ENCODE measurements around the gene NUP214.
A peak's percentile ranks its signal among the peaks of the same experiment; 100 is the strongest.

The NUP214 gene

DNA sequence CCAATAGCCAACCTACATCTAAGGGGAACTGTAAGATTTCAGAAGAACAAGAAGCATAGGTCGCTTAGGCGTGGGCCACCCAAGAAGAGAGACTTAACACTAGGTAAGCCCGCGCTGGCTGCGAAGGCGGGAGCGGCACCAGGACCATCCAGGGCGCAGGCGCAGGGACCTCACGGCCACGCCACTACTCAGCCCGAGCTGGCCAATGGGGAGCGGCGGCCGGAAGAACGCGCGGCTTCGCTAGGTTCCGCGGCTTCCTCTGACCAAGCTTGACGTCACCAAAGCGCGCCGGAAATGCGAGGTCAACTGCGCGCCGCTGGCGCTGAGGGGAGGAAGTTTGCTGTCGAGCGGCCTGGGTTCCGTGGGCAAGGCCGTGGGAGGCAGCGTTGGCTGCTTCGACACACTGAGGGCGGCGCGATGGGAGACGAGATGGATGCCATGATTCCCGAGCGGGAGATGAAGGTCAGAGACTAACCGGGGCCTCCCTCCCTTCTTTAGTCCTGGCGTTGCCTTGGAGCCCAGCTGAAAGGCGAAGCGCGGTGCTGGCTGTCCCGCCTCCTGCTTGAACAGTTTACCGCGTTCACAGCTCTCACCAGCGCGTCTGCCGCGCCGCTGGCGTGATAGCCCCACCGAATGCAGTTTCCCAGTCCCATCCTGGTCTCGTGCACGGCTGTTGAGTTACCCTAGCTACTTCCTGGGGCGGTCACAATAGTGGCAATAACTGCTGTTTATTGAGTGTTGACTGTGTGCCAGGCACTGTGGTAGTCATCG, at the start of gene NUP214:
TSS of gene NUP214 (plus strand) at position 299 of the 771 bp plus-strand sequence. CDS start at position 418, 119 bp downstream.
- peak within 1 kb of the TSS; percentile 80 for H3K4me3 ChIP-seq (ENCODE audit: low read depth, low read length)
- peak; percentile 86 for DNase-seq (ENCODE audit: low read depth)

DNA sequence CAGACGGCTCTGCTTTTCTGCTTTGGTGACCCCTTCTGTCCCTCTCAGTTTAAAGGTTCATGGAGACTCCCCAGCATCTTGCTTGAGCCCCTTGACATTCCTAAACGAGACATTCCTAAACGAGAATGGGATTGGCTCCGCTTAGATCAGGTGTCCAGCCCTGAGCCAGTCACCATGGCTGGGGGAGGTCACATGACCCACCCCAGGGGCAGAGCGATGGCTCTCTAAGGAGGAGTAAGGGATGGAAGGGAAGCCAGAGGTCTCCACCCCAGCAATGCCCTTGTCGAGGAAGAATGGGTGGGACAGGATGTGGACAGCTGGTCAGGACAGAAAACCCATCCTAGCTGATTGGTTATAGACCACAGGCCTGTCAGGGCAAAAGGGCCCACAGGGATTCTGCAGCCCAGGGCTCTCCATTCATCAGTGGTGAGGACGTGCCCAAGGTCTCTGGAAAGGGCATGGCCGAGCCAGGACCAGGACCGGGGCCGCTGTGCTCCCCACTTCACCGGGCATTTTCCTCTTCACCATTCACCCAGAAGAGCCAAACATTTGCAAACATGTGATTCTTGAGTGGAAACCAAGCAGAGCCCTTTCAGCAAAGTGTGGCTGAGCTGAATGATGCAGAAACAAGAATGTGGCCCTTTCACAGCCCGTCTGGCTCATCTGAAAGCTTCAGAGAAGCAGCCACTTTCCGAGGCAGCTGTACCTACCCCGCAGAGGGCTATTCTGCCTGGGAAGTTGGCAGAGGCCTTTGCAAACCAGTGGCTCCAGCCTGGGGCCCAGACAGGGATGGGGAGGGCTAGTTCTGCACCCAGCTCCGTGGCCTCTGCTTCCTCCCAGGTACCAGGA, 48.8 kb upstream of the NUP214 start:
- no peak overlapping the region for H3K4me3 ChIP-seq (ENCODE audit: low read depth, low read length)
- DNase-seq (ENCODE audit: low read depth) = no peak

DNA sequence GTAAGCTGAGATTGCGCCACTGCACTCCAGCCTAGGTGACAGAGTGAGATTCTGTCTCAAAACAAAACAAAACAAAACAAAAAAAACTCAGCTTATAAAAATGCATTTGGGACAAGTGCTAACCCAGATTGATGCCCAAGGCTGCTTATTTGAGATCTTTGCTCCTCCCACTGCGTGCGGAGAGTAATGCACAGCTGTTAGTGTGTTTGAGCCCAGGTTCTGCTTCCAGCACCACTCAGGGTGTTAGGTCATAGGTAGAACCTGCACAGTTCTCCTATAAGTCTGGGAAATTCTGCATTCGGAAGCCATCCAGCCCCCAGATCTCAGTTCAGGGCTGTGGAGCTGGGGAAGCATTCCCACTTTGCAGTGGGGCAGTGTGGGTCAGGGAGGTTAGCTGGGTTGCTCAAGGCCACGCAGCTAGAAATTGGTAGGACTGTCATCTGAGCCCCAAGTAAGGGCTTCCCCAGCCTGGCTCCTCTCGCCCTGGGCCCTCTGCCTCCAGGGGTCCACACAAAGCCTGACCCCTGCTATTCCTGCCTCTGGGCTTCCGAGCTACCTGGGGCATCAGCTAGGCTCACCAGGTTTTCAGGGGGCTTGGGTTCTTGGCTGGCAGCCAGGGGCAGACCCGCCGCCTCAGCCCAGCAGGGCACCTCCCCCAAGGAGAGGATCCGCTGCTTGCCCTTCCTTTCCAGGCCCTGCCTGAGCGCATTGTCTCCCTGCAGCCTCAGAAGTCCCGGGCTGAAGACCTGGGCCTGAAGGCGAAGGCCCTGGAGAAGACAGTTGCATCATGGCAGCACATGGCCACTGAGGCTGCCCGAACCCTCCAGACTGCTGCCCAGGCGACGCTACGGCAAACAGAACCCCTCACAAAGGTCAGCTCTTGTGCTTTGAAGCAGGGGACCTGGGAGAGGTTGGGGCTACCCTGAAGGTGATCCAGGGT, 46.7 kb upstream of the NUP214 start:
- no peak overlapping the region for H3K4me3 ChIP-seq (ENCODE audit: low read depth, low read length)
- no peak for DNase-seq (ENCODE audit: low read depth)

DNA sequence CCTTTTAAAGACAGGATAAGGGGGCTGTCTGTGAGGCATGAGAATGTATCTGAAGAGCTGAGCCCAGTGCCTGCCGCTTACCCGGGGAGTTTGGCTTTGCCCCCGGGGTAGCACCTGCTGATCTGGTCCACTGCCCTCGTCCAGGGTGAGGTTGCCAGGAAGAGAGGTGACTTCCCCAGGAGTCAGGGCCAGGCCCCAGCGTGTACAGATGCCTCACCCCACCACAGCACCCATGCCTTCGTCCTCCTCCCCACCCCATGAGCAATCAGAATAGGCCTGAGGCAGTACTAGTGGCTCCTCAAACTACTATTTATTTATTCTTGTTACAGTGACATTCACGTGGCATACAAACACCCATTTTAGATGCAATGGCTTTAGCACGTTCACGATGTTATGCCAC, 44.8 kb upstream of the NUP214 start:
- DNase-seq (ENCODE audit: low read depth) = no peak
- H3K4me3 ChIP-seq (ENCODE audit: low read depth, low read length) = no peak overlapping the region

DNA sequence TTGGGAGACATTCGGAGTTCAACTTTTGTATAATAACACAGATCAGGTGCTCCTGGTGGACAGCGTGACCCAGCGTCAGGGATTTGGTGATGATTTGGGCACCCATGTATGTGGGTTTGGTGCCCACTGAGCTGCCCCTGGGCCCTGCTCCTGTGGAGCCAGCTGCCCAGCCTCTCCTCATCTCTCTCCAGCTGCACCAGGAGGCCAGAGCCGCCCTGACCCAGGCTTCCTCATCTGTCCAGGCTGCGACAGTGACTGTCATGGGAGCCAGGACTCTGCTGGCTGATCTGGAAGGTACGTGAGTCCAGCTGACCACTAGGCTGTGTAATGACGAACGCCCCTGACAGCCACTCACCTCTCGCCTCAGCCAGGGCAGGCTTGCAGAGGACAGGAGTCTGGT, 43.5 kb upstream of the NUP214 start:
- DNase-seq (ENCODE audit: low read depth) = no peak
- H3K4me3 ChIP-seq (ENCODE audit: low read depth, low read length) = no peak overlapping the region

DNA sequence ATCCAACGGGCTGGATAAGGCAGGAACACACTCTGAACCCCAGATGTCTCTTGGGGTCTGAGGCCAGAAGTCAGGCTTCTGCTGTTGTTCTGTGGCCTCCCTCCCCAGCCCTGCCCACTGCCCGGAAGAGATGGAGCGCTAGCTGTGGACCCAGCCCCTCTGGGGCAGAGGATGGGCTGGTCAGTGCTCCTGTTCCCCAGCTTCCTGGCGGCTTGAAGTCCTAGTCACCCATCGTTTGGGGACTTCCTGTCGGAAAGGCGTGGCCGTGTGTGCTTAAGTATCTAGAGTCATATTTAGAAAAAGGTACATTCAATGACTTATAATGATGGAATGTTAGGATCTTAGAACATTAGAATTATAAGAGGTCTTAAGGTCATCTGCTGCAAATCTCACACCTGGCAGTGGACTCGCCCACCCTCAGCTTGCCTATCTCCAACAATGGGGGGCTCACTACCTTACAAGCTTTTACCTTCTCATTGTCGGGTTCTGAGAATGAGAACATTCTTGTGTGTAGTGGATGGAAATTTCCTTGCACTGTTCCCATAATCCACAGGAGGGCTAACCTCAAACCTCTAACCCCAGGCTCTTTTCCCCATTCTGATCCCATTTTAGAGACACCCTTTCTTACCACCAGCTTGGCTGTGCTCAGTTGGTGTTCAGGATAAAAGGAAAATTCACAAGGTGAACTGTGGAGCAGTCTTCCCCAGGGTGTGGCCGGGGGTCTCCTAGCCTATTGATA, 42.4 kb upstream of the NUP214 start:
- H3K4me3 ChIP-seq (ENCODE audit: low read depth, low read length) = no peak overlapping the region
- no peak for DNase-seq (ENCODE audit: low read depth)

DNA sequence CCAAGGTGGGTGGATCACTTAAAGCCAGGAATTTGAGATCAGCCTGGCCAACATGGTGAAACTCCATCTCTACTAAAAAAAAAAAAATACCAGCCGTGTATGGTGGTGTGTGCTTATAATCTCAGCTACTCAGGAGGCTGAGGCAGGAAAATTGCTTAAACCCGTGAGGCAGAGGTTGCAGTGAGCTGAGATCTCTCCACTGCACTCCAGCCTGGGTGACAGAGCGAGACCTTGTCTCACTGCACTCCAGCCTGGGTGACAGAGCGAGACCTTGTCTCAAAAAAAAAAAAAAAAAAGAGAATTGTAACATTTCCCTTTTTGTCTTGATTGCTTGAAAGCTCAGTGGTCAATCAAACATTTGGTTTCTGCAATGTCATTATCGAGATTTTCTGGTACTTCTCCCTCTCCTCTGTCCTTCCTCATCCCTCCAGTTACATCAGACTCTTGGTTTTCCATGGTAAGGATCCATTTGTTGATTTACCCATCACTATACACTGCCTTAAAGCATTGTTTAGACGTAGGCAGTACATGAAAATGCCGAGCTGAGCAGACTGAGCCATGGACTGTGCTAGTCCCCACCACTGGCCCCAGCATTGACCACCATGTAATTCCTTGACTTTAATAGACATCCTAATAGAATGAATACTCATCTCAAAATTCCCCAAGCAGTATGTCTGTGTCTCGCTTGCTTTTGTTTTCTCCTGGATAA, 40.6 kb upstream of the NUP214 start:
- no peak overlapping the region for H3K4me3 ChIP-seq (ENCODE audit: low read depth, low read length)
- DNase-seq (ENCODE audit: low read depth) = no peak

DNA sequence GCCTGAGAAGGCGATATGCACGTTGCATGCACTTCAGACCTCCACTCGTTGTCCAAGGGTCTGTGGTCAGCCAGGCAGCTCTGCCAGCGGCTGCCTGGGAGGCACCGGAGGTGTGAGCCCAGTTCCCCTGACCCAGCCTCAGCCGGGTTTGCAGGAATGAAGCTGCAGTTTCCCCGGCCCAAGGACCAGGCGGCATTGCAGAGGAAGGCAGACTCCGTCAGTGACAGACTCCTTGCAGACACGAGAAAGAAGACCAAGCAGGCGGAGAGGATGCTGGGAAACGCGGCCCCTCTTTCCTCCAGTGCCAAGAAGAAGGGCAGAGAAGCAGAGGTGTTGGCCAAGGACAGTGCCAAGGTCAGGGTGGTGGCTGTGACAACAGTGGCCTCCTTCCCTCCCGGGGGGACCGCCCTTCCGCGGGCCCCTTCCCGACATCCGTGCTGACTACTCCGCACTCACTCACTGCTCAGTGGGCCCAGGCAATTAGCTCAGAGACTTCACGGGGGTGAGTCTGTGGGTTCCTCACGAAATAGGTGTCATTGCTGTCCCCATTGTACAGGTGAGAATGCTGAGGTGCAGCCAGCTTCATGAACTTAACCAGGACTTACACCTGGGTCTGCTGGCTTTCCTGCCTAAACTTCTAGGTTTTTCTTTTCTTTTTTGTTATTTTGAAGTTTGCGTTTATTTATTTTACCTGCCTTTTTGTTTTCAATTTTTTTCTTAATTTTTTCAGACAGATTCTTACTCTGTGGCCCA, 39.8 kb upstream of the NUP214 start:
- DNase-seq (ENCODE audit: low read depth) = no peak
- no peak overlapping the region for H3K4me3 ChIP-seq (ENCODE audit: low read depth, low read length)

DNA sequence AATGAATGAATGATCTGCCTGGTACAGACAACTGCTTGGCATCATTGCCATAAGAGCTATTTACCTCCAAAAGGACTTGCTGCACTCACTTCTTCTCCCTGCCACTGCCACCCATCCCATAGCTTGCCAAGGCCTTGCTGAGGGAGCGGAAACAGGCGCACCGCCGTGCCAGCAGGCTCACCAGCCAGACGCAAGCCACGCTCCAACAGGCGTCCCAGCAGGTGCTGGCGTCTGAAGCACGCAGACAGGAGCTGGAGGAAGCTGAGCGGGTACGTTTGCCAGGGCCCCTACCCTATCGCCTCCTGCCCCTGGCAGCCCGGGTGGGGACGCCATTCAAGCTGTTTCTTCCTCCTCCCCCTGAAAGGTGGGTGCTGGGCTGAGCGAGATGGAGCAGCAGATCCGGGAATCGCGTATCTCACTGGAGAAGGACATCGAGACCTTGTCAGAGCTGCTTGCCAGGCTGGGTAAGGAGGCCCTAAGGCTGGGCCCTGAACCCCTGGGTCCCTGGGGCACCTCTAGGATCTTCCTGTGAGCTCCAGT, 38.0 kb upstream of the NUP214 start:
- no peak overlapping the region for H3K4me3 ChIP-seq (ENCODE audit: low read depth, low read length)
- no peak for DNase-seq (ENCODE audit: low read depth)

DNA sequence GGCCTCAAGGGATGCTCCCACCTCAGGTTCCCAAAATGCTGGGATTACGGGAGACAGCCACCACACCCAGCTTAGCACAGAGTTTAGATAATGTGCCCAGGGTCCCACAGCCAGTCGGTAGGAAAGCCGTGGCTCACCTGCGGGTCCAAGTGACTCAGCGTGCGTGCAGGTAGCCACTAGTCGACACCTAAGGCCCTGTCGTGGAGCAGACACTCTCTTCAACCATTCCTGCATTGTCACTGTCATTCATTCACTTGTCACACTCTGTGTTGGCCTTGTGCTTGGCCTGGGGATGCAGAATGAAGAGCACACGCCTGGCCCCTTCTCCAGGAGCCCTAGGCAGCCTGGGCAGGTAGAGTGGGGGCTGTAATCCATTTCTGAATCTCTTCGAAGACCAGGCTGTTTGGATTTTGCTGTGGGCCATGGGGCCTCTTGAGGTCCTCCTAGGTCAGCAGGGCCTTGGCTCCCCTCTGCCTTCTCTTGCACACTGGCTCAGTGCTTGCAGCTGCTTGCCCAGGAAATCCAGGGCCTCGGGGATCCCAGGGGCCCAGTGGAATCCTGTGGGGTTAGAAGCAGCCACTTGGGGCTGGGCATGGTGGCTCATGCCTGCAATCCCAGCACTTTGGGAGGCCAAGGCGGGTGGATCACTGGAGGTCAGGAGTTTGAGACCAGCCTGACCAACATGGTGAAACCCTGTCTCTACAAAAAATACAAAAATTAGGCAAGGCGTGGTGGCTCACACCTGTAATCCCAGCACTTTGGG, 35.2 kb upstream of the NUP214 start:
- no peak for DNase-seq (ENCODE audit: low read depth)
- H3K4me3 ChIP-seq (ENCODE audit: low read depth, low read length) = no peak overlapping the region

DNA sequence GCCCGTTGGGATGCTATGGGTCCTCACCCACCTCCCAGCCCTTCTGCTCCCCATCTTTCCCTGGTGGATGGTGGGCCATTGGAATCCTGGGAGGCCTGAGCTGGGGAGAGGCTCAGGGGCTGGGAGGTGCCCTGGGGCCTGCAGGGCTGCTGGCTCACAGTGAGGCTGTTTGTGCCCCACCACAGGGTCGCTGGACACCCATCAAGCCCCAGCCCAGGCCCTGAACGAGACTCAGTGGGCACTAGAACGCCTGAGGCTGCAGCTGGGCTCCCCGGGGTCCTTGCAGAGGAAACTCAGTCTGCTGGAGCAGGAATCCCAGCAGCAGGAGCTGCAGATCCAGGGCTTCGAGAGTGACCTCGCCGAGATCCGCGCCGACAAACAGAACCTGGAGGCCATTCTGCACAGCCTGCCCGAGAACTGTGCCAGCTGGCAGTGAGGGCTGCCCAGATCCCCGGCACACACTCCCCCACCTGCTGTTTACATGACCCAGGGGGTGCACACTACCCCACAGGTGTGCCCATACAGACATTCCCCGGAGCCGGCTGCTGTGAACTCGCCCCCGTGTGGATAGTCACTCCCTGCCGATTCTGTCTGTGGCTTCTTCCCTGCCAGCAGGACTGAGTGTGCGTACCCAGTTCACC, 33.9 kb upstream of the NUP214 start:
- DNase-seq (ENCODE audit: low read depth) = no peak
- H3K4me3 ChIP-seq (ENCODE audit: low read depth, low read length) = no peak overlapping the region

DNA sequence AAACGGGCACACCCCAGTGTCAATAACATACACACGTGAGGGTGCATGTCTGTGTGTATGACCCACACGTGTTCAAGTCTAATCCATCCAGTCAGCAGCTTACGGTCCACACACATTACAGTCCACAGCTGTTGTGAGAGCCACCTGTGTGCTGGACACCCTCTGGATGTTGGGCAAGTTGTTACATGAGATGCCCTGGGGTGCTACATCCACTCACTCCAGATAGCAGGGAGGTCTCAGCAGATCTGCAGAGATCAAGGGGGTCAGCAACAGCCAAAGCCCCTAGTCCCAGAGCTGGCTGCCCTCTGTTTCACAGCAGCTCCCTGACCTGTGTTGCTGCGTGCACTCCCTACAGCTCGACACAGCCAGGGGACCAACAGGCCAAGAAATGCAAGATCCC, 33.4 kb upstream of the NUP214 start:
- DNase-seq (ENCODE audit: low read depth) = no peak
- no peak overlapping the region for H3K4me3 ChIP-seq (ENCODE audit: low read depth, low read length)

DNA sequence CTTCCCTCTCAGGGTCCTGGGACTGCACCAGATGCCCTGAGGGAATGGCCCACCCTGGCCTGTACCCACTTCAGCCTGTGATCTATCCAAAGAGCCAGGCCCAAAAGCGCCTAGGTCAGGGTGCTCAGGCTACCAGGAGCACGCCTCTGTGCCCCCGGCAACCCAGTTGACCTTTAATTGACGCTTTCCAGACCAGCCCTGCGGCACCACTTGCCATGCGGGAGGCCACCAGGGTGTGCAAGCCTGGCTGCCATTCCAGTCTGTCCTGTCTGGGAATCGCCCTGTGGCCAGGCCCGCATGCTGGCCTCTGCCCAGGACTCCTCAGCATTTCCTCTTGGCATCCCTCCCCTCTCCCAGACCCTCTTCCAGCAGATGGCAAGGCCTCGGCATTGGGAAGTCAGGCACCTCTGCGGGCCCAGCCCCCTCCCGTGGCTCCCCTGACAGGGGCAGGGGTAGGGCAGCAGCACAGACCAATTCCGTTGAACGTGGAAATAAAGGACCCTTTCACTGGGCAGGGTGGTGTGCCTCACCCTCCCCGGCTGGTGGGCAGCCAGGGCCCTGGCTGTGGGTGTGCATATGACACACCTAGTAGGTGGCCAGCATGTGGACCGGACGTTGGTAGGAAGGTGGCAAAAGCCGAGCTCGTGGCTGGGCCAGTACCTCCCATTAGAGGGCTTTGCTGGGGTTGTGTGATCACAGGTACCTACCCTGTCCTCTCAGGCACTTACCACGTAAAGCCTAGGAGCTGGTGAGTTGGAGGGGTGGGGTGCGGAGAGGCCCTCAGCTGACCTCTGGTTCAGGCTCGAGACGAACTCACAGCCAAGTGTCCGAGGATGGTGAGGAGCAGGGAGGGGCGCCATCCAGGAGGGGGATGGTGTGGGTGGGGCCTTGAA, 32.6 kb upstream of the NUP214 start:
- no peak for DNase-seq (ENCODE audit: low read depth)
- no peak overlapping the region for H3K4me3 ChIP-seq (ENCODE audit: low read depth, low read length)

DNA sequence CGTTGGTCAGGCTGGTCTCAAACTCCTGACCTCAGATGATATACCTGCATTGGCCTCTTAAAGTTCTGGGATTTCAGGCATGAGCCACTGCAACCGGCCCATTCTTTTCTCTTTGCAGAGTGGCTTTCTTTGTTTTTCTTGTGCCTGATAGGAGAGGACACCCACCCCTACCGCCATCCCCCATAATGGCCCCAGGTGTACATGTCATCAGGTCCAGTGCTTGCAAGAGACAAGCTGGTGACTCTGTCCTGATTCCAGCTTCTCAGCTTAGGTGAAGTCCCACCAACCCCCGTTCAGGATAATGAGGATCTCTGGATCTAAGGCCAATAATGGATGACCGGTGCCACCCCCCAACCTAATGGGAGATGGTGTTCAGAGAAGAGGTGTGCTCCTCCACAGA, 31.4 kb upstream of the NUP214 start:
- no peak for DNase-seq (ENCODE audit: low read depth)

DNA sequence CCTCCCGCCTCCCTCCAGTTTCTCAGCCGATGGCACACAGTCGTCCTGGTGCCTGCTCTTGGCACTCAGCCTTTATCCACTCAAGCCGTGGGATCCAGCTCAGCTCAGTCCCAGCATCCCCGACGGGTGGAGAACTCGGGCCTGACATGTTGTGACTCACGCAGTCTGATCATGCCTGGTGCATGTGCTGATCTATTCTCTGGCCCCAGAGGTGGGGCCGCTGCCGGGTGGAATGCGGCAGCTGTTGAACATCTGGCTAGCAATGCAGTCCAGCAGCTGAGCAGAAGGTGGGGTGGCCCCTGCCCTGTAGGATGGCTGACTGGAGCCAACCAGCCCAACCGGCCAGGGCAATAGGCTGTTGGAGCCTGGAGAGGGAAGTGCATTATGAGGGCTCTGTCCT, 30.8 kb upstream of the NUP214 start:
- no peak for DNase-seq (ENCODE audit: low read depth)
- H3K4me3 ChIP-seq (ENCODE audit: low read depth, low read length) = no peak overlapping the region

More for the DNA sequence above, 31.4 kb upstream of the NUP214 start:
- H3K4me3 ChIP-seq (ENCODE audit: low read depth, low read length) = no peak overlapping the region
